Activated effector memory CD4-positive, alpha-beta T cell treated with Interleukin-2 at 50 U/mL for 16 hours (primary cell): ENCODE measurements around the gene AKAP8.

Source experiments
- DNase-seq: peaks from one replicate; pipeline ENCODE4 v3.0.0-alpha.2; 2020

Gene AKAP8

GRCh38 chr19:15330801-15331418 is 48.7 kb downstream of the AKAP8 start:
- no peak for DNase-seq

DNA sequence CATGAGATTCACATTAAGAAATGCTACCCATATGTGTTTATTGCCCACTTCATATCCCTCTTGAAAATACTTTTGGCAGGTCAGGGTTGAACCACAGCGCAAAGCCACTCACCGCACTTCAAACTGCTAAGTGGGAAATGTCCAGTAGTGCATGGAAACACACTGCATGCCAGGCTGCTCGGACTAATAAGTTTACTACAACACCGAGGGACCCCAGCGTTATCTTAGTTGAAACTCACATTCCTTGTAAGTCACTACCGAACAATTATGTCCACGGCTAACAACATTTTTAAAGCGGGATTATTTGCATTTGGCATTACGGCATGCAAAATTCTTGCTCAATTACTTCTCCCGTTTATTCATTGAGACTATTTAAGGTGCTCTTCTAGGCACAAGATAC is 51.3 kb downstream of the AKAP8 start:
- DNase-seq = no peak

- no peak for DNase-seq
Observed at GRCh38 chr19:15324791-15325519, 54.6 kb downstream of the AKAP8 start.

DNA sequence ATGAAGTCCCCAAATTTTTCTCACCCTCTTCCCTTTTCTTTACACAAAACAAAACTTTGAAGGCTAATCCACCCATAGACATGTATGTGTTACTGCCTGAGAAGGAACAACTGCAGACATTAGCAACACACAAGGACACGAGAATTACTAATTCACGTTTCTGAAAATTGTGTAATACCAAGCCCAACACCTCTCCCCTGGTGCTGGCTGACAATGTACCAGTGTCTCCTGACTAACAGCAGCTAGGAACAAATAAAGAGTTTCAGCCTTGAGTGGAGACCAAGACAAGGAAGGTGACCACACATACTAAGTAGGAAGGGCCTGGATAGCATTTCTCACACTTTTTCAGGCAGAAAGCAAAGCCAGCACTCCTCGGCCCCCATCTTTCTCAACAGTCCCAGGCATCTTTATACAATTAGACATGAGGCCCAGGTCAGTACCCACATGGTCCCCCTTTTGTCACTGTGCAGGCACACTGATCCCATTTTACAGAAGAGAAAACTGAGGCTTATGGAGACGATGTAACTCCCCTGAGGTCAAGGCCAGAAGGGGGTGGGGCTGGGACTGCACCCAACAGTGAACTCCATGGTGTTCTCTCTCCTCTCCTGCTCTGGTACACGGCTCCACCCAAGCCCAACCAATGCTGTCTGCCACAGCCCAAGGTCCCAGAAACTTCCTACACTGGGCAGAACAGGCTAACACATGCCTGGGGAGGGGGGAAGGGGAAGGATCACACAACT is 55.9 kb downstream of the AKAP8 start:
- no peak for DNase-seq

GRCh38 chr19:15321739-15322138 is 57.8 kb downstream of the AKAP8 start:
- DNase-seq = no peak

DNA sequence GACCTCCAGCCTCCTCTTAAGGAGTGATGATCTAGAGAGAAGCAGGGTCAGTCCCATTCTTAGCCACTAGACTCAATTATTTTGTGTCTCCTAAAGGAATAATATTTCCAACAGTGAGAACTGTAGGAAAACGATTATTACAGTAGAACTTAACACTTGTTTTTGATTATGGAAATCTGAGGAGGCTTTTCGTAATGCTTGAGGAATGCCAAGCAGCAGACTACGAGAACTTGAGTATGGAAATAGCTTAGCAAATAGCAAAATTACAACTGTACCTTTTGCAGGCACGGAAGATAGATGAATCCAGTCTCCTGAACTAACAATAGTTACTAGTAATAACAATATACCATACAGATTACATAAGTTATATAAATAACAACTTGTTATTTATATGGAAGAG is 59.5 kb downstream of the AKAP8 start:
- no peak for DNase-seq

- DNase-seq = no peak
Observed at GRCh38 chr19:15318241-15318691, 61.3 kb downstream of the AKAP8 start.

DNA sequence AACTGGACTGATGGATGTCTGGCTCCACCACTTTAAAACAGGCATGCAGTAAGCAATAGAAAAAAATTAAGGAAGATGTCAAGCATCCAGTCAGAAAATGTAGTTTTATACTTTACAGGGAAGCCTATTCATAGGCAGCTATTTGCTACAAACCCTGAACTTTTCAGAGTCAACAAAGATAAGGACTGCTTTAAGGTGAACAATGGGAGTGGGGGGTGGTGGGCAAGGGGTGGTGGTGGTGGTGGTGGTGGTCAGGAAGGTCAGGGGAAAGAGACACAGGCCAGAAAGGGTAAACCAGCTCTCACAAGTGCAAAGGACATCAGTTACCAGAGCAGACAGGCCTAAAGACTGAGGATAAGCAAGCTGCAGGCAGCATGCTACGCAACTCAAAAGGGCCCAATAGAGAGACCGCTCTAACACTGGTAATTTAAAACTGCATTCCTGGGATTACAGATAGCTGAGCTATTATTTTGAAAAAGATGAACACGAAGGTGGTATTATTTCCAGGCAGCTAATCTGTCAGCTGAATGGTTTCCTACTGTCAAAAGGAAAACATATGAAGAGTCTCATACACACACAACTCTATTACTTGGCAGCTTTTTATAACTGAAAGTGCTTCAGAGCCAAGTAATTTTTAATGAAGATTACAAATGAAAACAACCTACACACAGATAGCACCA is 62.1 kb downstream of the AKAP8 start:
- DNase-seq = no peak

GRCh38 chr19:15316498-15316897 is 63.1 kb downstream of the AKAP8 start:
- DNase-seq = no peak

GRCh38 chr19:15315101-15315500 is 64.5 kb downstream of the AKAP8 start:
- DNase-seq = no peak

DNA sequence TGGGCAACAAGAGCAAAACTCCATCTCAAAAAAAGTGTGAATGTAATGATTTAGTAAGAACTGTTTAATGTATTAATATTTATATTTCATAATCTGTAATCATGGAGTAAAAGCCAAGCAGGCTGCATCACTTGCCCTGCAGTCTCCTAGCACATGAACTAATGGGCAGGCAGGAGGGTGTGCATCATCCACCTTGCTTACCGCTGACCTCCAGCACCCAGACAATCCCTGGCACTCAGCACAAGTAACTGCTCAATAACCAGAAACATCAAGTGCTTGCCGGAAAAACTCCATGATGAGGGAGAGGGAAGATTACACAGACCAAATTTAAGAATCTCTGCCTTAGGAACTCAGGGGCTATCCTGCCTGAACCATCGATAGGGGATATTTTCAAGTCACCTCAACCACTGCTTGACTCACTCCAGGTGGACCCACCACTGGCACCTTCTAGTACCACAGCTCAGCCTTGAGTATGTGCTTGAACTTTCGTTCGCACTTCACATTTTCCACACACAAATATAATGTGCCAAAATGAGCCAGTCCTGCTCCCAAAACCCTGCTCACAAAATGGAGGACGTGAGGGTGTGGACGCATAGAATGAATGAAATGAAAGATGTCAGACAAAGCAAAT is 65.8 kb downstream of the AKAP8 start:
- no peak for DNase-seq

- DNase-seq = no peak
Observed at GRCh38 chr19:15307169-15307568, 72.4 kb downstream of the AKAP8 start.

GRCh38 chr19:15305582-15306334 is 73.8 kb downstream of the AKAP8 start:
- DNase-seq = no peak

DNA sequence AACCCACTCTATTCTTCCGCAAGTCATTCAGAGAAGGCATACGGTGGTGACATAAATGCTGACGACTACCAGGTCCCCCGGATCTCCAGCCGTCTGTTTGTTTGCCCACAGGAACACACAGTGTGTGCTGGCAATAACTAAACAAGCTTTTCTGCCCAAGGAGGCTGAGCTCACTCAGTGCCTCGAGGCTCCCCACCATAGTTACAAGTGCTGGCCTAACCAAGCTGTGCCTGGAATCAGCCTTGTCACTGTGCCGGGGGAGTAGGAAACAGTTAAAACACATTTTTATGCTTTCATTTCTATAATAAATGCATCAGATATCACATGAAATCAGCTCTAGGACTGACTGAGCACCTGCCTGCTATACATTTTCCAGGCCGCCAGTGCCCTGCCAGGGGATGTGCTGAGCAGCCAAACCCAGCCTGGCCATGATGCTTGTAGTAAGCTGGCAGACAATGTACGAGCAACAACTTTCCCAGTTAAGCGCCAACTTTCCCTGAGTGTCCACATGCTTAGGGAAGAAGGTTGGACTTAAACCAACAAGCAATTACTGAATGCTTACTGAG is 75.4 kb downstream of the AKAP8 start:
- DNase-seq = no peak
